Retinal pigment epithelial cell (primary cell): ENCODE data around the gene MMP17.

ENCODE experiments used
- DNase-seq: peaks from one replicate; pipeline ENCODE4 v3.0.0-alpha.2; 2010; ENCODE audit warnings: low read depth
- H3K4me3 ChIP-seq: 2 replicates; pipeline ENCODE4 v1.5.1; 2011; ENCODE audit warnings: mild to moderate bottlenecking, low read length, control low read depth, moderate library complexity
- CTCF ChIP-seq: conservative IDR thresholded peaks from 2 replicates; pipeline ENCODE4 v1.5.1; 2011; ENCODE audit warnings: low read depth, low read length, control low read depth, inconsistent platforms

Gene MMP17

GRCh38 chr12:131849700-131850553 is 21.7 kb downstream of the MMP17 start:
- TF ChIP-seq CTCF: no peak

GRCh38 chr12:131850856-131851559 is 22.8 kb downstream of the MMP17 start:
- H3K4me3 ChIP-seq: no peak overlapping the region
- peak; percentile 68 for TF ChIP-seq CTCF
- no peak for DNase-seq

More at GRCh38 chr12:131849700-131850553, 21.7 kb downstream of the MMP17 start:
- H3K4me3 ChIP-seq: no peak overlapping the region
- no peak for DNase-seq

GRCh38 chr12:131851741-131852550 is 23.8 kb downstream of the MMP17 start:
- DNase-seq: no peak
- TF ChIP-seq CTCF: no peak
- no peak overlapping the region for H3K4me3 ChIP-seq

- no peak overlapping the region for H3K4me3 ChIP-seq
- no peak for TF ChIP-seq CTCF
- DNase-seq: no peak
Measured at GRCh38 chr12:131852551-131853299, 24.5 kb downstream of the MMP17 start.

- DNase-seq: no peak
- no peak overlapping the region for H3K4me3 ChIP-seq
Measured at GRCh38 chr12:131853832-131854797, 25.9 kb downstream of the MMP17 start.

More at GRCh38 chr12:131853832-131854797, 25.9 kb downstream of the MMP17 start:
- TF ChIP-seq CTCF: no peak
